H1 (cell line): ENCODE results near the gene DDA1. TPM values are rescaled to one million over a fixed set of nuclear protein-coding genes. Genes with fewer than 3 reads are reported as not detected.
A peak's percentile ranks its signal among the peaks of the same experiment; 100 is the strongest.

Source experiments
- CTCF ChIA-PET: fragments of 300-600 bp; sonication (Branson Sonifier 250); formaldehyde crosslinking; loops from one replicate; lab custom pipeline; 2021; ENCODE audit not compliant: partially characterized antibody; lab: Charles Lee
- POLR2A ChIA-PET: fragments of 300-600 bp; sonication (Branson Sonifier 250); formaldehyde crosslinking; loops from one replicate; lab custom pipeline; 2021; ENCODE audit warnings: inconsistent platforms; ENCODE audit not compliant: partially characterized antibody; lab: Charles Lee
- DNase-seq, 2 experiments: peaks; one replicate each; pipeline versions ENCODE4 v3.0.0 to v3.0.0-alpha.2; 2010 to 2022; ENCODE audit warnings: low spot score in 2 of 2, low read depth in 1 of 2, mixed read lengths in 1 of 2
- FAIRE-seq: peaks from 2 replicates; lab custom pipeline; 2011; peaks lifted over from hg19 to GRCh38; lab: Jason Lieb, UNC
- H2AFZ ChIP-seq: 2 replicates; pipeline ENCODE4 v1.8.1; 2012; ENCODE audit warnings: low read length, inconsistent platforms
- H2AK5ac ChIP-seq: 2 replicates; pipeline ENCODE4 v1.6.1; 2013; ENCODE audit warnings: low read depth, low read length
- H2BK120ac ChIP-seq: replicated peaks from 2 replicates; pipeline ENCODE3; 2013; ENCODE audit warnings: low read depth, low read length, inconsistent platforms
- H2BK12ac ChIP-seq: 2 replicates; pipeline ENCODE4 v1.6.1; 2013; ENCODE audit warnings: low read depth, low read length
- H2BK15ac ChIP-seq: 2 replicates; pipeline ENCODE4 v1.6.1; 2013; ENCODE audit warnings: low read length
- H2BK20ac ChIP-seq: 2 replicates; pipeline ENCODE4 v1.6.1; 2013; ENCODE audit warnings: low read length
- H2BK5ac ChIP-seq: 2 replicates; pipeline ENCODE4 v1.6.1; 2013; ENCODE audit warnings: low read depth, low read length
- H3K14ac ChIP-seq: 2 replicates; pipeline ENCODE4 v1.6.1; 2013; ENCODE audit warnings: inconsistent platforms; ENCODE audit not compliant: insufficient read length
- H3K18ac ChIP-seq: 2 replicates; pipeline ENCODE4 v1.6.1; 2013; ENCODE audit warnings: low read length; ENCODE audit errors: extremely low read depth
- H3K23ac ChIP-seq: 2 replicates; pipeline ENCODE4 v1.6.1; 2013; ENCODE audit warnings: inconsistent platforms; ENCODE audit not compliant: insufficient read length
- H3K23me2 ChIP-seq: 2 replicates; pipeline ENCODE4 v1.6.1; 2013; ENCODE audit warnings: low read depth, low read length
- H3K27ac ChIP-seq: 2 replicates; pipeline ENCODE4 v1.6.1; 2011; ENCODE audit warnings: low read depth, low read length, inconsistent platforms
- H3K27me3 ChIP-seq, 4 experiments: replicated peaks in 1 of 4; 1 replicate in 1 of 4; 2 replicates in 3 of 4; pipeline versions ENCODE4 v1.6.1 to v1.8.1; 2011 to 2013; ENCODE audit warnings: low read length in 3 of 4, mild to moderate bottlenecking in 3 of 4, inconsistent platforms in 2 of 4, mixed read lengths in 2 of 4, moderate library complexity in 1 of 4; ENCODE audit not compliant: control insufficient read depth in 3 of 4, insufficient read depth in 3 of 4; ENCODE audit errors: extremely low read depth in 1 of 4
- H3K36me3 ChIP-seq, 4 experiments: 2 replicates each; pipeline versions ENCODE4 v1.6.1 to v1.8.1; 2011 to 2013; ENCODE audit warnings: mild to moderate bottlenecking in 4 of 4, low read length in 3 of 4, moderate library complexity in 2 of 4, control low read depth in 1 of 4, inconsistent platforms in 1 of 4; ENCODE audit not compliant: insufficient read depth in 4 of 4, control insufficient read depth in 2 of 4
- H3K4ac ChIP-seq: replicated peaks from 2 replicates; pipeline ENCODE3; 2013; ENCODE audit warnings: low read length, low read depth, mixed read lengths, inconsistent platforms; ENCODE audit not compliant: insufficient read length
- H3K4me1 ChIP-seq, 4 experiments: replicated peaks in 1 of 4; 1 replicate in 1 of 4; 2 replicates in 3 of 4; pipeline versions ENCODE4 v1.6.1 to v1.8.1; 2011 to 2013; ENCODE audit warnings: low read length in 3 of 4, inconsistent platforms in 2 of 4, mixed read lengths in 1 of 4; ENCODE audit not compliant: insufficient read depth in 4 of 4, control insufficient read depth in 3 of 4
- H3K4me2 ChIP-seq, 2 experiments: 2 replicates each; pipeline versions ENCODE4 v1.6.1 to v1.8.1; 2011 to 2013; ENCODE audit warnings: low read depth in 2 of 2, low read length in 2 of 2, control low read depth in 1 of 2, inconsistent platforms in 1 of 2, mild to moderate bottlenecking in 1 of 2; ENCODE audit not compliant: insufficient read depth in 1 of 2
- H3K4me3 ChIP-seq, 4 experiments: fragments of 200-600, 300-600 bp in 1 of 4; sonication (generic), shearing (Covaris generic), sonication (Bioruptor Twin) in 1 of 4; 2 replicates each; pipeline versions ENCODE4 v1.5.1 to v1.8.1; 2011 to 2016; ENCODE audit warnings: low read length in 4 of 4, low read depth in 3 of 4, control low read depth in 2 of 4, inconsistent platforms in 2 of 4, mild to moderate bottlenecking in 2 of 4, mixed read lengths in 1 of 4, moderate library complexity in 1 of 4; ENCODE audit not compliant: insufficient read depth in 2 of 4; ENCODE audit errors: extremely low read depth in 1 of 4
- H3K56ac ChIP-seq: replicated peaks from 2 replicates; pipeline ENCODE3; 2013; ENCODE audit warnings: low read depth, mild to moderate bottlenecking, mixed read lengths, low read length, inconsistent platforms; ENCODE audit not compliant: insufficient read length
- H3K79me1 ChIP-seq: 2 replicates; pipeline ENCODE4 v1.6.1; 2013; ENCODE audit warnings: low read depth, low read length, control low read depth
- H3K79me2 ChIP-seq, 2 experiments: 2 replicates each; pipeline versions ENCODE4 v1.6.1 to v1.8.1; 2012 to 2013; ENCODE audit warnings: low read length in 2 of 2, mild to moderate bottlenecking in 2 of 2, inconsistent platforms in 1 of 2; ENCODE audit not compliant: insufficient read depth in 2 of 2, control insufficient read depth in 1 of 2
- H3K9ac ChIP-seq, 4 experiments: replicated peaks in 1 of 4; 1 replicate in 1 of 4; 2 replicates in 3 of 4; pipeline versions ENCODE4 v1.6.1 to v1.8.1; 2011 to 2013; ENCODE audit warnings: low read depth in 3 of 4, low read length in 3 of 4, control low read depth in 2 of 4, mild to moderate bottlenecking in 2 of 4, moderate library complexity in 2 of 4, inconsistent platforms in 1 of 4; ENCODE audit errors: extremely low read depth in 1 of 4
- H3K9me3 ChIP-seq, 2 experiments: 2 replicates each; pipeline versions ENCODE4 v1.6.1 to v1.8.1; 2012 to 2013; ENCODE audit warnings: mild to moderate bottlenecking in 2 of 2, moderate library complexity in 2 of 2, control low read depth in 1 of 2, inconsistent platforms in 1 of 2, low read depth in 1 of 2, low read length in 1 of 2, mixed read lengths in 1 of 2; ENCODE audit not compliant: insufficient read depth in 2 of 2
- H4K20me1 ChIP-seq, 2 experiments: replicated peaks in 1 of 2; 2 replicates each; pipeline versions ENCODE3 to v1.8.1; 2011 to 2013; ENCODE audit warnings: inconsistent platforms in 2 of 2, low read length in 2 of 2, mild to moderate bottlenecking in 1 of 2; ENCODE audit not compliant: insufficient read depth in 2 of 2, control insufficient read depth in 1 of 2
- H4K5ac ChIP-seq: 2 replicates; pipeline ENCODE4 v1.6.1; 2013; ENCODE audit warnings: low read length, low read depth, mixed read lengths, inconsistent platforms; ENCODE audit not compliant: insufficient read length
- H4K8ac ChIP-seq: 2 replicates; pipeline ENCODE4 v1.8.0; 2013; ENCODE audit warnings: mild to moderate bottlenecking, moderate library complexity, low read length, inconsistent platforms; ENCODE audit not compliant: insufficient read depth; ENCODE audit errors: extremely low read depth
- H4K91ac ChIP-seq: replicated peaks from 2 replicates; pipeline ENCODE3; 2013; ENCODE audit warnings: low read length, mixed read lengths, inconsistent platforms; ENCODE audit not compliant: insufficient read length
- BRCA1 ChIP-seq: IDR thresholded peaks from 2 replicates; pipeline ENCODE4 v1.6.1; 2012; ENCODE audit warnings: low read depth, low read length, improper control_type of control experiment
- POLR2A ChIP-seq, 2 experiments: IDR thresholded peaks; 1 replicate in 1 of 2; 2 replicates in 1 of 2; pipeline ENCODE4 v1.6.1; 2011; ENCODE audit warnings: low read depth in 2 of 2, low read length in 2 of 2, mild to moderate bottlenecking in 2 of 2; ENCODE audit errors: control extremely low read depth in 1 of 2
- POU5F1 ChIP-seq: IDR thresholded peaks from 2 replicates; pipeline ENCODE4 v1.6.1; 2011; ENCODE audit warnings: low read depth, mild to moderate bottlenecking, low read length, moderate library complexity
- YY1 ChIP-seq: IDR thresholded peaks from 2 replicates; pipeline ENCODE4 v1.6.1; 2011; ENCODE audit warnings: low read depth, mild to moderate bottlenecking, low read length
- WGBS, 2 experiments: shearing (Covaris generic) in 1 of 2; methylation state at CpG; one replicate each; pipeline versions ENCODE4 v1.1.6 to v1.1.7; 2013 to 2015; ENCODE audit warnings: low lambda C conversion rate in 2 of 2, mixed read lengths in 2 of 2, inconsistent platforms in 1 of 2, low coverage in 1 of 2, missing lambda C conversion rate in 1 of 2; ENCODE audit not compliant: insufficient replicate concordance in 2 of 2, insufficient coverage in 1 of 2, insufficient read length in 1 of 2; ENCODE audit errors: extremely low coverage in 1 of 2, missing lambda C conversion rate in 1 of 2; 5-methylcytosine and 5-hydroxymethylcytosine counted together
- polyA plus RNA-seq, 7 experiments: library from polyadenylated mRNA; depleted of rRNA in 3 of 7; stranded (reverse) in 5 of 7; unstranded in 2 of 7; fragments of >200 nt in 5 of 7; fragments of 200-250 nt in 2 of 7; gene quantifications; 1 replicate in 5 of 7; 2 replicates in 1 of 7; 4 replicates in 1 of 7; pipeline versions ENCODE4 v1.2.1 to v1.2.3, GENCODE V29; 2011 to 2013; ENCODE audit warnings: missing spikeins in 2 of 7, mixed read lengths in 2 of 7
- total RNA-seq: library from RNA; stranded (reverse); fragmentation: NEBNext Ultra II Directional; extraction: Animal tissue kit (Norgen Biotek cat#: 25700); gene quantifications from 2 replicates; pipeline ENCODE4 v1.2.1, GENCODE V29; 2021
- TF ChIP-seq, protein P1 (sequence below): IDR thresholded peaks from 2 replicates; pipeline ENCODE4 v1.6.1; 2011; ENCODE audit warnings: low read depth, mild to moderate bottlenecking, low read length; ENCODE audit not compliant: insufficient read depth

DDA1 gene
- total and polyA plus RNA-seq, 2 of the 8 experiments (the other 6 are each of a cell fraction or from before 2014, with no cell fraction given): 29.2 to 34.5 TPM

- 90% methylated on average over 8 of the region's 8 CpGs; no CpG with 5 or more reads in 1 of the 2 experiments for WGBS, 2 experiments
- Histone ChIP-seq H3K79me1 (no peaks in the 10 kb centered on the region), H3K9ac (no peak overlapping the region), H3K14ac (no peak overlapping the region), H3K27me3 (no peaks in the 10 kb centered on the region), H3K23ac (no peak overlapping the region), H3K36me3 (no peaks in the 10 kb centered on the region), H4K5ac (peak overlapping the region; percentile 4), H4K8ac (peak overlapping the region; percentile 65; the same call in 1 of the 2 replicates), H2BK20ac (no peak overlapping the region), H3K4me2 (no peak overlapping the region), H3K23me2 (no peaks in the 10 kb centered on the region), H3K27ac (no peak overlapping the region), H3K18ac (no peak overlapping the region), H2BK5ac (peak overlapping the region; percentile 18; the same call in 1 of the 2 replicates), H2BK12ac (peak overlapping the region; percentile 50; the same call in 1 of the 2 replicates), H2AK5ac (0 out of 2 replicates have a peak overlapping the region, but pooled peaks have one; percentile 20), H3K9me3 (no peaks in the 10 kb centered on the region), H3K4ac (no peak overlapping the region), H2BK15ac (no peak overlapping the region), H3K56ac (no peak overlapping the region), H3K4me1 (peaks cover 0 to 4% (median 3%) of the 10 kb centered on the region in 4 experiments; a peak in 3 of 7 replicates), H2AFZ (peak overlapping the region; percentile 22), H3K79me2 (no peaks in the 10 kb centered on the region), H2BK120ac (no peak overlapping the region), H4K20me1 (no peaks in the 10 kb centered on the region), H4K91ac (peak overlapping the region; percentile 9), H3K4me3 (no peak overlapping the region)
- CTCF ChIA-PET: interaction anchor here (1.1 to 1.9 kb wide), 3 partner anchors 8 to 36 kb away, joined by 3 to 7 read pairs (median 3); no protein-coding TSS in a partner anchor
- POLR2A ChIA-PET: interaction anchor here (1.5 kb wide), 1 partner anchor 9 kb away, joined by 3 read pairs; no protein-coding TSS in a partner anchor
- no peak for FAIRE-seq
- DNase-seq: no peak
- TF ChIP-seq, protein P1, sequence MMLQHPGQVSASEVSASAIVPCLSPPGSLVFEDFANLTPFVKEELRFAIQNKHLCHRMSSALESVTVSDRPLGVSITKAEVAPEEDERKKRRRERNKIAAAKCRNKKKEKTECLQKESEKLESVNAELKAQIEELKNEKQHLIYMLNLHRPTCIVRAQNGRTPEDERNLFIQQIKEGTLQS: no peak
- TF ChIP-seq BRCA1 (no peak), POLR2A (IDR thresholded peaks at IDR 0.05; ENCODE audit: control extremely low read depth in 1 of 2, low read depth in 2 of 2, low read length in 2 of 2) (no peak), YY1 (no peak), POU5F1 (no peak)
These were observed 44.0 kb downstream of the DDA1 start for GRCh38 chr19:17353386-17353785.
